ENCODE data around the gene SH3RF1. TPM values are rescaled to one million over a fixed set of nuclear protein-coding genes. Genes with fewer than 3 reads are reported as not detected.

The SH3RF1 gene
- total RNA-seq, 1 experiment from 2014 or later: 11.5 TPM

DNA sequence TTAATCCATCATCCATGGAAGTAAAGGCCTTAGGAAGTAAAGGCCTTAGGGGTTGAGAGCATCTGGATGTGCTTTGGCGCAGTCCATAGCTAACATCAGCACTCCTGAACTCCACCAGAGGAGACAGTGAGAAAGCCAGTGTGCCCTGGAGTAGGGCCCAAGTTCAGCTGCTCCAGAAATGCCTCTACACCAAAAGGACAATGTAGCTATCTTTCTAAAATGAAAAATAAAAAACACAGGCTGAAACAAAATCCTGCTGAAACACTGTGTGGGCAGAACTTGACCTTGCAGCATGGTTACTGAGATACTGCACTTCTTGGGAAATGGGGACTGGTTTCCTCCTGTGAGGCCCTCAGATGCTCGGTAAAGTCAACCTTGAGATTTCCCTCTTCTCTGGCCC lies 29.3 kb downstream of the SH3RF1 start:
- Histone ChIP-seq H3K36me3 (ENCODE audit: control insufficient read depth, insufficient read depth, low read length) (no peaks in the 10 kb centered on the region), H3K4me1 (ENCODE audit: control insufficient read depth, insufficient read depth, low read length) (no peaks in the 10 kb centered on the region), H3K4me3 (ENCODE audit: low read depth in 2 of 2, low read length in 2 of 2) (no peak overlapping the region), H3K27ac (ENCODE audit: low read length) (no peak overlapping the region), H3K27me3 (ENCODE audit: control insufficient read depth, insufficient read depth, low read length) (no peaks in the 10 kb centered on the region), H3K9me3 (ENCODE audit: control insufficient read depth, insufficient read depth, low read depth, low read length) (no peaks in the 10 kb centered on the region)
- ChIA-PET POLR2A (no interaction called here), CTCF (no interaction called here)
- in situ Hi-C loops (cut with HindIII; ENCODE audit: low pct_unique_long_range_greater_than_20kb, low sequenced_read_pairs): no loop called here
- ATAC-seq (no peak), DNase-seq (ENCODE audit: low read depth, low spot score) (no peak)
- BruUV-seq (replicated peaks): no TSS peak
- intact Hi-C loops (cut with micrococcal nuclease; ENCODE audit: unreplicated experiment): no loop called here
- no peak for TF ChIP-seq TCF7L2 (IDR thresholded peaks at IDR 0.05; ENCODE audit: low read depth, low read length)
- TF ChIP-seq POLR2AphosphoS5 (IDR thresholded peaks at IDR 0.05; ENCODE audit: low read depth, low read length): no peak
- TF ChIP-seq SIN3A (IDR thresholded peaks at IDR 0.05; ENCODE audit: borderline replicate concordance, insufficient read depth, low read depth, low read length): no peak
- TF ChIP-seq, protein P1, sequence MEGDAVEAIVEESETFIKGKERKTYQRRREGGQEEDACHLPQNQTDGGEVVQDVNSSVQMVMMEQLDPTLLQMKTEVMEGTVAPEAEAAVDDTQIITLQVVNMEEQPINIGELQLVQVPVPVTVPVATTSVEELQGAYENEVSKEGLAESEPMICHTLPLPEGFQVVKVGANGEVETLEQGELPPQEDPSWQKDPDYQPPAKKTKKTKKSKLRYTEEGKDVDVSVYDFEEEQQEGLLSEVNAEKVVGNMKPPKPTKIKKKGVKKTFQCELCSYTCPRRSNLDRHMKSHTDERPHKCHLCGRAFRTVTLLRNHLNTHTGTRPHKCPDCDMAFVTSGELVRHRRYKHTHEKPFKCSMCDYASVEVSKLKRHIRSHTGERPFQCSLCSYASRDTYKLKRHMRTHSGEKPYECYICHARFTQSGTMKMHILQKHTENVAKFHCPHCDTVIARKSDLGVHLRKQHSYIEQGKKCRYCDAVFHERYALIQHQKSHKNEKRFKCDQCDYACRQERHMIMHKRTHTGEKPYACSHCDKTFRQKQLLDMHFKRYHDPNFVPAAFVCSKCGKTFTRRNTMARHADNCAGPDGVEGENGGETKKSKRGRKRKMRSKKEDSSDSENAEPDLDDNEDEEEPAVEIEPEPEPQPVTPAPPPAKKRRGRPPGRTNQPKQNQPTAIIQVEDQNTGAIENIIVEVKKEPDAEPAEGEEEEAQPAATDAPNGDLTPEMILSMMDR (IDR thresholded peaks at IDR 0.05): no peak

DNA sequence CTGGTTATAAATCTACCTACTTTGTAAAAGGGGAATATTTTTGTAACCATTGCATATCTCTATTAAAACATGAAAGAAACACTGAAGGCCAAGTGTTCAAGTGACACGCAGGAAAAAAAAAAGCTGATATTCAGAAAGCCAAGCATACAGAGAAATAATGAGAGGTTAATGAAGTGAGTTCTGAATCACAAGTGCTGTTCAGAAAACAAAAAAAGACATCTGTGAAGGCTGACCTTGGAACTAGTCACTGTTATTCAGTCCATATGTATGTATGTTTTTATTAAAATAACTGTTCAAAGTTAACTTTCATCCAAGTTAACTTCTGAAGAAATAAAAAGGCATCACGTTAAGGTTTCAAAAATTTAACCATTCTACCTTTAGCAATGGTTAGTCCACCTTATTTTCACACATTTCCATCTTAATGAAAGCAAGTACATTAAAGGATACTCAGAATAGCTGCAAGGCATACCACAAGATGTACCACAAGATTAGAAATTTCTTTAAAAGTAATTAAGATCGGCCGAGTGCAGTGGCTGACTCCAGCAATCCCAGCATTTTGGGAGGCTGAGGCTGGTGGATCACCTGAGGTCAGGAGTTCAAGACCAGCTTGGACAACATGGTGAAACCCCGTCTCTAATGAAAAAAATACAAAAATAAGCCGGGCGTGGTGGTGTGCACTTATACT lies 31.4 kb downstream of the SH3RF1 start:
- BruUV-seq (replicated peaks): no TSS peak
- in situ Hi-C loops (cut with HindIII; ENCODE audit: low pct_unique_long_range_greater_than_20kb, low sequenced_read_pairs) (no loop called here), intact Hi-C loops (cut with micrococcal nuclease; ENCODE audit: unreplicated experiment) (no loop called here)
- H3K4me3 ChIP-seq (ENCODE audit: low read depth in 2 of 2, low read length in 2 of 2): no peak overlapping the region
- POLR2A ChIA-PET: no interaction called here
- TF ChIP-seq POLR2AphosphoS5 (IDR thresholded peaks at IDR 0.05; ENCODE audit: low read depth, low read length) (no peak), SIN3A (IDR thresholded peaks at IDR 0.05; ENCODE audit: borderline replicate concordance, insufficient read depth, low read depth, low read length) (no peak), TCF7L2 (IDR thresholded peaks at IDR 0.05; ENCODE audit: low read depth, low read length) (no peak)
- TF ChIP-seq, protein P2, sequence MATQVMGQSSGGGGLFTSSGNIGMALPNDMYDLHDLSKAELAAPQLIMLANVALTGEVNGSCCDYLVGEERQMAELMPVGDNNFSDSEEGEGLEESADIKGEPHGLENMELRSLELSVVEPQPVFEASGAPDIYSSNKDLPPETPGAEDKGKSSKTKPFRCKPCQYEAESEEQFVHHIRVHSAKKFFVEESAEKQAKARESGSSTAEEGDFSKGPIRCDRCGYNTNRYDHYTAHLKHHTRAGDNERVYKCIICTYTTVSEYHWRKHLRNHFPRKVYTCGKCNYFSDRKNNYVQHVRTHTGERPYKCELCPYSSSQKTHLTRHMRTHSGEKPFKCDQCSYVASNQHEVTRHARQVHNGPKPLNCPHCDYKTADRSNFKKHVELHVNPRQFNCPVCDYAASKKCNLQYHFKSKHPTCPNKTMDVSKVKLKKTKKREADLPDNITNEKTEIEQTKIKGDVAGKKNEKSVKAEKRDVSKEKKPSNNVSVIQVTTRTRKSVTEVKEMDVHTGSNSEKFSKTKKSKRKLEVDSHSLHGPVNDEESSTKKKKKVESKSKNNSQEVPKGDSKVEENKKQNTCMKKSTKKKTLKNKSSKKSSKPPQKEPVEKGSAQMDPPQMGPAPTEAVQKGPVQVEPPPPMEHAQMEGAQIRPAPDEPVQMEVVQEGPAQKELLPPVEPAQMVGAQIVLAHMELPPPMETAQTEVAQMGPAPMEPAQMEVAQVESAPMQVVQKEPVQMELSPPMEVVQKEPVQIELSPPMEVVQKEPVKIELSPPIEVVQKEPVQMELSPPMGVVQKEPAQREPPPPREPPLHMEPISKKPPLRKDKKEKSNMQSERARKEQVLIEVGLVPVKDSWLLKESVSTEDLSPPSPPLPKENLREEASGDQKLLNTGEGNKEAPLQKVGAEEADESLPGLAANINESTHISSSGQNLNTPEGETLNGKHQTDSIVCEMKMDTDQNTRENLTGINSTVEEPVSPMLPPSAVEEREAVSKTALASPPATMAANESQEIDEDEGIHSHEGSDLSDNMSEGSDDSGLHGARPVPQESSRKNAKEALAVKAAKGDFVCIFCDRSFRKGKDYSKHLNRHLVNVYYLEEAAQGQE (IDR thresholded peaks at IDR 0.05; ENCODE audit: insufficient read depth in 1 of 2, low read depth in 2 of 2, low read length in 1 of 2): no peak
- TF ChIP-seq, protein P1 (IDR thresholded peaks at IDR 0.05): no peak
- H3K4me1 ChIP-seq (ENCODE audit: control insufficient read depth, insufficient read depth, low read length): no peaks in the 10 kb centered on the region
- H3K27ac ChIP-seq (ENCODE audit: low read length): no peak overlapping the region
- DNase-seq (ENCODE audit: low read depth, low spot score): no peak
- no peaks in the 10 kb centered on the region for H3K9me3 ChIP-seq (ENCODE audit: control insufficient read depth, insufficient read depth, low read depth, low read length)
- no peaks in the 10 kb centered on the region for H3K27me3 ChIP-seq (ENCODE audit: control insufficient read depth, insufficient read depth, low read length)
- H3K36me3 ChIP-seq (ENCODE audit: control insufficient read depth, insufficient read depth, low read length): no peaks in the 10 kb centered on the region
- ATAC-seq: no peak
- CTCF ChIA-PET: no interaction called here
